HG03432 (cell line): ENCODE results near the gene AQP4.

Source experiments
- ATAC-seq: cut with Tn5 transposase; IDR thresholded peaks from one replicate; pipeline ENCODE4 v1.9.1; 2021; ENCODE audit warnings: mild to moderate bottlenecking, moderate library complexity; ENCODE audit not compliant: unreplicated experiment

Gene AQP4, protein sequence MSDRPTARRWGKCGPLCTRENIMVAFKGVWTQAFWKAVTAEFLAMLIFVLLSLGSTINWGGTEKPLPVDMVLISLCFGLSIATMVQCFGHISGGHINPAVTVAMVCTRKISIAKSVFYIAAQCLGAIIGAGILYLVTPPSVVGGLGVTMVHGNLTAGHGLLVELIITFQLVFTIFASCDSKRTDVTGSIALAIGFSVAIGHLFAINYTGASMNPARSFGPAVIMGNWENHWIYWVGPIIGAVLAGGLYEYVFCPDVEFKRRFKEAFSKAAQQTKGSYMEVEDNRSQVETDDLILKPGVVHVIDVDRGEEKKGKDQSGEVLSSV

DNA sequence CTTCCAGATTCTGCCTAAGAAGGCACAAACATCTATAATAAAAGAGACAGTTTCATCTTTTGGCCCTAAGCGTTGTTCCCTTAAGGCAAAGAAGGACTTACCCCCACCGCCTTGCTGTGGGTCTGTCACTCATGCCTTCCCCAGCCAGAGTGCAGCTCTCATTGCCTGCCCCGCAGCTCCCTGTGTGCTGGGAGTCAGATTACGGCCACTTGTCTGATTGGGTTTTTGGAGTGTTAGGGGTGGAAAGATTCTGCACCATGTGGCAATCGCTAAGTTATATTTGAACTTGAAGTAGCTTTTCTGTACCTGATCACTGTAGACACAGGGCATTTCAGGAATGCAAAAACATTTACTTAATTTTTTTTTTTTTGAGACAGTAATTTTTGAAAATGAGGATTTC lies at the start of gene AQP4:
TSS of gene AQP4 (minus strand) at position 151 of the 400 bp plus-strand sequence. CDS start at position 133, 18 bp downstream.
- ATAC-seq = no peak

DNA sequence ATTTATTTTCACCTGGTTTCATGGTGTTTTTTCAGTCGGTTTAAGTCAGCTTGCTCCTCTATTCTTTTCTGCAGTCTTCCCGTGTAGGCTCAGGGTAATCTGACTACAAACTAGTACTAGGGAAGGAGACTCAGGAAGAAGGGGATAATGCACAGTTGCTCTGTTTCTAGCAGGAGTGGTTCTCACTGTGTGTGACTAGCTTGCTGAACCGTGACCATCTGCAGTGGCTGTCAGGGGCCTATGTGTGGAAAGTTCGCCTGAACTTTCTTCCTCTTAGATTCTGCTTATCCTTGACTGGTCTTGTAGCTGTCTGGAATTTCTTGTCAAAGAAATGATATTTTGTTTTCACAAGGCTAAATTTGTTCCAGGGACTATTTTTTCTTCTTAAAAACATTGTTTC lies 46.3 kb upstream of the AQP4 start:
- no peak for ATAC-seq

DNA sequence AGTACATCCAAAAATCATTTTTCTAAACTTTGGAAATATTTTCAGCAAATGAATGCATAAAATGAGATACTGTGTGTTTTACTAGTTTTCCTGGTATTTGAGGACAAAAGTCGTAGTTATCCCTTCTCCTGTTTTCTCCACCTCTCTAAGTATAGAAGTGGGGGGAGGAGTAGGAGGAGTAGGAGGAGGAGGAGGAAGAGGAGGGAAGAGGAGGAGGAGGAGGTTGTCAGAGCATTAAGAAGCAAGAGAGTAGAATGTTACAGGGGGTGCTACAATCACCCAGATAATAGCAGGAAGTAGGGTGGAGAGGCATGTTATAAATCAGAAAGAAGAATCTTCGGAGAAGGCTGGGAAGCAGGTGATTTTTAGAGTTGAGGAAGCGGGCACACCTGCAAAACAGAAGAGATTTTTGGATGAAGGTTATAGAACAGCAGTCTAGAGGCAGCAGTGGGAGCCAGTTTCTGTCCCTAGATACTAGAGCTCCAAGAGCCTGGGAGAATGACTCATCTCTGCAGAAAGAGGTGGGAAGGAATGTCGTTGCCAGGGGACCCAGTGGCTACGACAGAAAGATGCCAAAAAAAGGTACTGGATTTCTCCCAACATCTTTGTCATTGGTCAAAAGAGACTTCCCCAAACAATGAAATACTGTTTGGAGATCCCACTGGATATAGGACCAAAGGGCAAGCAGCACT lies 44.2 kb upstream of the AQP4 start:
- no peak for ATAC-seq

DNA sequence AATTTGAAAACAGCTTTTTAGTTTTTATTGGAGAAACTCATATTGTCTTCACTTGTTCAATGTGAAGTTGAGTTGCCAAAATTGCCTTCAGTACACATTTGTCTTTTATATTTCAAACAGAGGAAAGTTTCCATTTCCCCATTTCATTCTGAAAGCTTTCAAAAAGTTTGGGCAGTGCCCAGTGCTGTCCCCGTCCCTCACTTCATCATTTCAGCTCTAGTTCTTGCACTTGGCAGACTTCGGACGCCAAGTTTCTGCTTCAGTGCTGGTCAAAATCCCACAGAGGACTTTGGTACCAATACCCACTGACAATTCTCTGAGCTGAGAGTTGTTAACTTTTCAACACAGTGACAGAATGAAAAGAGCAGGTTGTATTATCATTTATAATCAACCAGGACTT lies 43.4 kb upstream of the AQP4 start:
- no peak for ATAC-seq

DNA sequence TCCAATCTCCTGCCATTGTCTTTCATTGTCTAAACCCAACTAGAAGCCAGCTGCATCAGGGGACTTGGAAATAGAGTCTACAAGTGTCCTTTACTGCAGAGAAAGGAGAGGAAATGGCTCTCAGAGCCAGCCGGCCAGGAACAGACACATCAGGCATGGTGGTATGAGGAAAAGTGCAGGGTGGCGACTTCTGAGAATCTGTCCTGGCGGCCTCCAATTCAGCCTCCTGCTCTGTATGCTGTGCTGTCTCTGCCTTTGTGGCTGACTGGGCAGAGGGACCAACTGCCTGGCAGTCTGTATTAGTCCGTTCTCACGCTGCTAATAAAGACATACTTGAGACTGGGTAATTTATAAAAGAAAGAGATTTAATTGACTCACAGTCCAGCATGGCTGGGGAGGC lies 36.8 kb upstream of the AQP4 start:
- no peak for ATAC-seq

DNA sequence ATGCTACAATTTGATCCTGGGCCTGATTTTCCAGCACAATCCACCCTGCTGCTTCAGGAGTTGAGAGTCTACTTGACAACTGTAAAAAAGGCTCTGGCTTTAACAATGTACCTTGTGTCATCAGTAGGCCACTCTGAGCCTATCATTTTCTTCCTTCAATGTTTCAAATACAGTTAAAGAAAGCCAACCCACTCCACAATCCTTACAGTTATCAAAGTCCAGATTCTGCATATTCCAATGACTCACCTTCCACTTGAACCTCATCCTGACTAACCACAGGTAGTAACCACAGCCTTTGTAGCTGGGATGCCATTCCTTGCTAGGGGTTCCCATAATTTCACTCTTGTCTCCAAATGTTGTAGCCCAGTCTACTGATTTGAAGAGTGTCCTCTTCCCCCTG lies 35.5 kb upstream of the AQP4 start:
- no peak for ATAC-seq

DNA sequence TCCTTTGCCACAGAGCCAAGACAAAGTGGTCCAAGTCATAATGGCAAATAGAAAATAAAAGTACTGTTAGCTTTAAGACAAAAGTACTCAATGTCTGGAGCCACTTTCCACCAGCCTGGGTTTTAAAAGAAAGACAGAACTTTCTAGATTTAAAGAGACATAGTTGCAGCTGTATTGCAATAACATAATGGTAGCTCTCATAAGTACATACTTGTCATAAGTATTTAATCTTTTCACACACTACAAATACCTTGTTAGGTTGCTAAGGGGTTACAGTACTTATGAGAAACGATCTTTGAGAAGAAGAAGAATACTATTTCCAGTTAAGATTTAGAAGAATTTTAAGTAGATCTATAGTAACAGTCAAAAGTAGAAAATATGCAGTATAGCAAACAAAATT lies 28.9 kb upstream of the AQP4 start:
- no peak for ATAC-seq

DNA sequence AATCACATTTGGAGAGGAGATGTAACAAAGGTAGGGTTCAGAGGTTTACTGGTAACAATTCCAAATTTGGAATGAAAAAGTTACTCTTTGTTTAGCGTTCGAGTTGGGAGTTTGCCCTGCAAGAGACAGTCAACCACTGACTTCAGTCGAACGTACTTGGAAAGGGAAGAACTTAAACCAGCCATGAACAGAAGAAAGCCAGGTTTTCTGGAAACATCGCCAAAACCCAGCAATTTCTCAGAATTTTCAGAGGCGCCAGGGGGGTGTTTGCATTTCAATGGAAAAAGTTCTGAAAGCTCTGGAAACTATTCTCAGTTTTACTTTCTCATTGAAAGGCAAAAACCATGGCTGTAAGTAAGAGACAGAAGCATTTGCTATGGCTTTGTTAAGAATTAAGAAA lies 28.5 kb upstream of the AQP4 start:
- no peak for ATAC-seq

DNA sequence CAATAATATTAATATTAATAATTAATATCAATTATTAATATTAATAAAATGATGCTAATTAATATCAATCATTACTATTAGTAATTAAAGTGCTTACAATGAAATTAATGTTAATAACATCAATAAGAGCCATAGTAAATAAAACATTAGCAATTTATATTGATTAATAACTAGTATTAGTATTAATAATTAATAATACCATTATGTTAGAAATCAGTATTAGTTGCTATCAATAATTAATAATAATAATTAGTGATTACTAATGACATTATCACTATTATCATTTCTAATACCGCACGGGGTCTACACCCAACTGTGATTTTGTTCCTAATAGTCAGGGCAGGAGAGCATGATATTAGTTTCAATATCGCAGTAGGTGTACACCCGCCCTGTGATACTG lies 22.8 kb upstream of the AQP4 start:
- no peak for ATAC-seq

DNA sequence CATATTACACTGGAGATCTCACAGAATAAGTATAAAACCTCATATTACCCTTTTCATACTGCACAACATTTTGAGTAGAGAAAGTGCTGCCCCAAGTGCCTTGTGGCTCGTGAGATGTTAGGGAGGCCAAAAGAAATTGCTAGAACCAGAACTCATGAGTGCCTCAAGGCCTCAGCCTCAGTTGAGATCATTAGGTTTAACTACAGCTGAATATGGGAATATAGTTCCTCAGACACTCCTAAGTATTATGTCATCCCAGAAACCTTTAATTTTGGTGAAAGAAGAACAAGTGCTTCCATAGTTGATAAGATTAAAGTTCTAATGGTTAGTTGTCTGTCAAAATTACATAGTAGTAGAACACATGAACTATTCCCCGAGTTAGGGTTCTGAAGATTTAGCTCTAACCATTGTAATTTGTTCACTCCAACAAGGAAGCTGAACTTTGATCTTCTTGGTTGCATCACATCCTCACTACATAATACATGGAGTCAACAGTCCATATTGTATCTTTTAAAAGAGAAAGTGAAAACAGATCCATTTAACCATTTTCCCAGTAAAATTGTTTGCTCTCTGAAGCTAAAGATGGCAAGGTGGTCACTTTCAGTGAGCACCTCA lies 9.6 kb upstream of the AQP4 start:
- no peak for ATAC-seq

DNA sequence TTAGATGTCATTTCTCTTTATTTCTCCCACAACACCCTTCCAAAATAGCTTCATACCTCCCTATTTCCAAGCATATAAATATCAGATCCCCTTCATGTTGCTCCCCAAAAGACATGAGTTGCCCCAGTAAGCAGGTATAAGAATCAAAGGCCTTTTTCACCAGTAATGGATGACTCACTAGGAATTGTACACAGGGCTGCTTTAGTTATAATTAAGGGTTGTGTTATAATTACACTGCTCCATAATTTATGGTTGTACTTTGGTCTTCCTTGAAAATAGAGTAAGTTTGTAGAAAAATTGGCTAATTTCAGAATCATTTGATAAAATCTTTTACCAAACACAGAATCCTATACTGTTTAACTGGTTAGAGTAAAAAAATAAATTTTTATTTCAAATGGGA lies 8.8 kb upstream of the AQP4 start:
- ATAC-seq = no peak

DNA sequence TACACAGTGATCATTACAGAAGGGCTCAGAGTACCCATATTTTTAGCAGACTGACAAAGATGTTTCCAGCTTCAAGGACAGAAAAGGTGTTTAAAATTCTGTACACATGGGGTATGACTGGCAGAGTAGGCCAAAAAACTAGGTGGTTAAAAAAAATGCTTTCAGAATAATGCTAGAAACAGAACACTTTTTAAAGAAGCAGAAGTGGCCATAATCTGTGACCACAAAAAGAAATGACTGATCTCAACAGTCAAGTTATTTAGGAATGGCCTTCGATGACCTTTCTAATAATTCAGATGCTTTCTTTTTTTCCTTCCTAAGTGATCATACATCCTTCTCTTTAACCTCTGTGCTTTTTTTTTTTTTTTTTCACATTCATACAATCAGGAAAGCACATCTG lies 4.1 kb upstream of the AQP4 start:
- ATAC-seq = peak; percentile 76

DNA sequence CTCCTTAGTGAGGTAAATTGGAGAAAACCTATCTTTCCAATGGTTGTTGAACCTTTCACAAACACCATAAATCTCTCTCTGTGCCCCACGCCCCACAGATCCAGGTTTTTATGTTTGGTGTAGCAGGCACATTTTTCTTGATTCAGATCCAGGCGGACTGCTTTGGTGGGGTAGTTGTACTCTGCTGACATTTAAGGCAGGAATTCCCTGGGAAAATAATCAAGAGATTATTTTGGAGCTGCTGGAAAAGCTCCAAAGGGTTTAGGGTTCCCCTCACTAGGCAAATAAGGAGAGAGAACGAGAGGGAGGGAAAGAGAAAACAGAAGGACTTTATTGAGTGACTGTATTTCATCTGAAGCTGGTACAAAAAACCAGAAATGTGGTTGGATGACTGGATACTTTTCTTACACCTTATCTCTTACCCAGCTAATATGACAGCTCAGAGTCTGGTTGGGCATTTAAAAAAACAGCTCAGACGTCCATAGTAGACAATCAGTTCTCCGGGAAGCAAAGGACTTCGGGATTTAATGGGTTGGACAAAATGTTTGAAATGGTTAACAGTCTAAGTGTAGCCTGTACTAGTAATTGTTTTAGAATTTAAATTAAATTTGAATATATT lies 3.6 kb upstream of the AQP4 start:
- no peak for ATAC-seq

DNA sequence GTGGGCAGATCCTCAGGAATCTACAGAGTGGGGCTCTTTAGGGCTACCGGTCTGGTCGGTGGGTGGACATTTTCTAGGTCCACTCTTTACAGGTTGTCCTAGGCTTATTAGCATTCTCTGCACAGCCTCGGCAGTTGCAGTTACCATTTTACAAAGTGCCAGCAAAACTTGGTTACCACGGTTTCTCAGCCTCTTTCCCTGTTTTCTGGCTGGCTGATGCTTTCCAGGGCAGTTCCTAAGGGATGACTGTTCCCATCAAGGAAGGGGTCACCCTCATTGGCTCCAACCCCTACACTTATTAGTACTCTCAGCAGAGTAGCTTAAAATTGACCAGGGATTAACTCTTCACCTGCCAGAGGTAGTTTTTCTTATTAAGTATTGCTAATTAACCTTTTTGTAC lies 2.0 kb upstream of the AQP4 start:
- no peak for ATAC-seq

DNA sequence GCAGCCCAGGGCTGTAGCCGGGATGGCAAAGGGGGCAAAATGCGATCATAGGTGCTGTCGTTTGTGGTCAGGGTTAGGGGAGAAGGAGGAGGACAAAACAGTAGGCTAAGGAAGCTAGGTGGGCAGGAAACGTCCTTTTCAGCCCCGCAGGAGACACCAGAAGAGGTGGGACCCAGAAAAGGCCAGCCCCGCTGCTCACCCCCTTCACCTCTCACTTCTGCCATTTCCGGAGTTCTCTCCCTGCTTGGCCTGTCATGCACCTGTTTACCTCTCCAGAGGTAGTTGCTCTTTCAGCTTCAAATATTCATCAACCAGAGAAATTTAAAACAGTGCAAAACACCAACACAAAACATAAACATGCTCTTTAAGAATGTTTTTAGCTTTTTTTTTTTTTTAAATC lies 849 bp downstream of the AQP4 start:
- ATAC-seq = peak; percentile 56

DNA sequence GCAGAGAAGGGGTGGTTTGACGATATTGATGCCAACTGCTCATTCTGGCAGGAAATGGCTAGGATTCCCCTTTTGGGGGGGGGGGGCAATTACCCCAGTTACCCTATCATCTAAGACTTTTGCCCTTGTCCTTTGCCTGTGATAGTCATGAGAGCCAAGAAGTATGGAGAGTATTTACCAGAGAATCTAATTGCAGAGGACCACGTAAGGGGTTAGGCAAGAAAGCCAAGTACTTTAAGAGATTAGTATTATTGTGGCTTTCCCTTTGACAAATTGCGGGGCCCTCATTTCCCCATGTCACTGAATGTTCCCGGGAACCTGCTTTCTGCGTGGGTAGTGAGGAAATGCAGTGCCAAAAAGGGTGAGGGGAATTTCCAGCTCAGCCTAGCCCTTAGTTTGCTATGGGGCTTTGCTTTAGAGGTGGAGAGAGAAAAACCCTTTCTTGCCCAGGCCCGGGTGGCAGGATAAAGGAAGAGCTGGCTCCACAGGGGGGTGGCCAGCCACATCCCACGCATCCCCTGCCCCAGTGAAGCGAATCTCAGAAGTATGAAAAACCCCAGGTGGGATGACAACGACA lies 1.5 kb downstream of the AQP4 start:
- ATAC-seq = peak; percentile 38

DNA sequence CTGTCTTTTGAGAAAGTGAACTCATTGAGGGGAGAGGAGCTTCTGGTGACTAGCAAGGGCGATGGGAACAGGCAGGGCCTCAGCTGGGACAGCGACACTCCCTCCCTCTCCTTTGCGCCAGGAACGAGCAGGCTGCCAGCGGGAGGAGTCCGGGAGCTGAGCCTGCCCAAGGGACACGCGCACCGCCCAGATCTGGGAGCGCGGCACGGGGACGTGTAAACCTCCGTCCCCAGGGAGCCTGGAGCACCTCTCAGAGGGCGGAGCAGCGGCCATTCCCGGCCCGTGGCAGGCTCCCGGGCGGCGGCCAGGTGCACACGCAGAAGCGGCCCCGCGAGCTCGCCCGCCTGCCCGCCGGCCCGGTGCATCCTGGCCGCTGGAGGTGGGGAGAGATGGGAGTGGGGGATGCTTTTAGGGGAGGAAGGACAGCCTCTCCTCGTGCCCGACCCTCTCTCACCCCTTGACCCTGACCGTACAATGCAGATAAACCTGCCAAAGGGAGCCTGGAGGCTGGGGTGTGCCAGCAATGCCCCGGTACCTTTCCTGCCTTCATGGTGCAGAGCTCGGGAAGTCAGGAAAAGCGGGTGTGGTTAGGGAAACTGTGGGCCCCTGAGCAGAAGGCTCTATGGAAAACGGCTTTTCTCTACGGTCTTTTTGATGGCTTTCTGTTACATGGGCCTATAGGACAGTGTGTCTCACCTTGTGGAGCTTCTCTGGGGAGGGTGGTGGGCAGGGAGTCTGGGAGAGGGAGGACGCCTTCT lies 2.2 kb downstream of the AQP4 start:
- peak; percentile 28 for ATAC-seq

DNA sequence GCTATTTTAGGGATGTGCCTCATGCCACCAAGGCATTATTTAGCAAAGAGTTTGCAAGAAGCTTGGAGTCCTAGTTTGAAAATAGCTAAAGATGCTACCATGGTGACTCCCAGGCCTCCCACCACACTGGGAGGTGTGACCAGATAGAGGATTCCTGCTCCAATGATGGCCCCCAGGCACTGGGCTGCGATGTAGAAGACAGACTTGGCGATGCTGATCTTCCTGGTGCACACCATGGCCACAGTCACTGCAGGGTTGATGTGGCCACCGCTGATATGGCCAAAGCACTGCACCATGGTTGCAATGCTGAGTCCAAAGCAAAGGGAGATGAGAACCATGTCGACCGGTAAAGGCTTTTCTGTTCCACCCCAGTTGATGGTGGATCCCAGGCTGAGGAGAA lies 3.4 kb downstream of the AQP4 start:
- ATAC-seq = no peak

DNA sequence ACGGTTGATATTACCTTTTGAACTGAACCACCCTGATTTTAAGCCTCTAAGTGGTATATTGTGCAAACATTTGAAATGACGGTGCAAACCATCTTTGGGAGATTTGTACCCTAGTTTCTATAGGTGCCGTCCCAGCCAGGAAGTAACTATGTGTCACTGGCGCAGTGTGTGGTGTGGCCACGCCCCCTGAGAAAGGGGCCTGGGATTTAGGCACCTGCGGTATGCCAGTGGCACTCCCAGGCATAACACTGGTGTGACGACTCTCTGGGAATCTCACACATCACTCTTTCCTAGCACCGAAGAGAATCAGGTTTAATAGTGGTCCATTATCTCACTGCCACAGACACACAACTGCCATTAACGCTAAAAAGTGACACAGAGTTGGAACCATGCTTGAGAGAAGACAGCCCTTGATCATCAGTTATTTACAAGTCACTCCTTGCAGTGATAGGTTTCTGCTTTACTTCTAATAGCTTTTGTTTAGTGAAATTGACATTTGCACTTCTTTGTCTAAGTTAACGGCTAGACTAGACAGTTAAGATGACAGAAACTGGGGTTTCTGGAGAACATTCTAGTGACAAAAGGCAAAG lies 11.1 kb downstream of the AQP4 start:
- ATAC-seq = no peak

DNA sequence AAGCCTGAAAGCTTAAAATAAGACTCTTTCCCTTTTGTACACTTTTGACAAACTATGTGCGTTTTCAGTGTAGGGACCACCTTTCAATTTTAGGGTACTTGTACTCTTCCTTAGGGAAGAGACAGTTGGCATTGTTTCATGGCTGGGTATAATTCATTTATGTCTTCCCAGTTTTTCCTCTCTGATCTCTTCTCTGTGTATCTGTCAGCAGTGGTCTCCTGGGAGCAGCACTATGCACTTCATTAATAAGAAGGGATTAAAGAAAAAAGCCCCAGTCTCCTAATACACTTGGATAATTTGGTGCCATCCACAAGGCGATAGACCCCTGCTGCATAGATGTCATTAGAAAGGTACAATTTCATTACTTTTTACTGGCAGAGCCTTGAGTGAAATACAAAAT lies 12.1 kb downstream of the AQP4 start:
- ATAC-seq = no peak
